ENCODE data around the gene HDLBP. TPM values are rescaled to one million over a fixed set of nuclear protein-coding genes. Genes with fewer than 3 reads are reported as not detected.
"Not testable (repeated sequence)": the region's sequence is repeated elsewhere in the genome, so short reads cannot be mapped to it uniquely, and the experiment has no call there.

The HDLBP gene
- polyA plus RNA-seq, 4 donors: 136 to 394 (median 171) TPM

DNA sequence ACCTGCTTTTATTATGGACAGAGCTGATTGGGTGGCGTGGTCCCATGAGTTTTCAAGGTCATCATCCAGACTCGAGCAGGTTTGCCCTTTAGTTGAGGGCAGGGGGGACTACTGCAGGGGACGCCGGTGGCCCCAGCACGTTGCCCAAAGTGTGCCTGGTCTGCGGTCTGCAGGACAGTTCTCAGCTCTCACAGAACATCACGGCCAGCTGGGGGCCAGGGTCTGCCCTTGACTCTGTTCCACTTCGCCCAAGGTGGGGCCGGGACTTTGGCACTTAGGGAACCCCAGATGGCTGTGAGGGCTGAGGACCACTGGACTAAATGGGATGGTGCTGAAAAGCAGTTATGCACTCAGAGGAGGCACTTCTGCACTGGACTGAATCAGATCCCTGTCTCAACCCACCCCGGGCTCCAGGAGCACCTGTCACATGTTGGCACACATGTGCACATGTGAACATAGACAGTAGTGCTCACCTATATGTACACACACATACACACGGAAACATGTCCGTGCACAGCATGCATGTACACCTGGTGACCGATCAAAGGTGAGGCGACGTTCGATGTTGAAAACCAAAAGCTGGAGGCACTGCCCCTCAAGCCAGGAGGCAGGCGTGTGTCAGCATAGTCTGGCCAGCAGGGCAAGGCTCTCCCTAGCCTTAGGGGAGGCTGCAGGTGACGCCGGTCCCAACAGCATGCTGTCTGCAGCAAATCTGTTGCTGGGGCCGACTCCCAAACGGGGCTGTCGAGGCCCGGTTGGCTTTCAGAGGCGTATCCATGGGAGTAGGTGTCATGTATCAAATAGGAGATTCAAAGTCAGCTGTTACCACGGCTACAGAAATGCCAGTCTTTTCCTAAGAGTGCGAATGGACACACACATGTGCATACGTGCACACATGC, 116.8 kb downstream of the HDLBP start:
- Histone ChIP-seq H3K4me1 (ENCODE audit: control insufficient read depth in 3 of 3, insufficient read depth in 2 of 3, low read depth in 1 of 3, low read length in 2 of 3) (no peaks in the 10 kb centered on the region), H3K36me3 (ENCODE audit: control insufficient read depth in 3 of 3, insufficient read depth in 2 of 3, low read depth in 1 of 3, low read length in 3 of 3) (no peaks in the 10 kb centered on the region), H3K27ac (ENCODE audit: low read depth in 1 of 3, low read length in 2 of 3) (no peak overlapping the region), H3K4me3 (ENCODE audit: low read depth in 1 of 3, low read length in 3 of 3) (no peak overlapping the region), H3K27me3 (ENCODE audit: control insufficient read depth in 3 of 3, insufficient read depth in 3 of 3, low read length in 3 of 3) (no peaks in the 10 kb centered on the region), H3K9me3 (ENCODE audit: control insufficient read depth in 2 of 2, insufficient read depth in 1 of 2, low read depth in 1 of 2, low read length in 1 of 2) (no peaks in the 10 kb centered on the region)
- 48 to 76% (median 61%) methylated on average over 27 of the region's 27 CpGs for WGBS, 3 donors
- DNase-seq: no peak
- no peak for FAIRE-seq

DNA sequence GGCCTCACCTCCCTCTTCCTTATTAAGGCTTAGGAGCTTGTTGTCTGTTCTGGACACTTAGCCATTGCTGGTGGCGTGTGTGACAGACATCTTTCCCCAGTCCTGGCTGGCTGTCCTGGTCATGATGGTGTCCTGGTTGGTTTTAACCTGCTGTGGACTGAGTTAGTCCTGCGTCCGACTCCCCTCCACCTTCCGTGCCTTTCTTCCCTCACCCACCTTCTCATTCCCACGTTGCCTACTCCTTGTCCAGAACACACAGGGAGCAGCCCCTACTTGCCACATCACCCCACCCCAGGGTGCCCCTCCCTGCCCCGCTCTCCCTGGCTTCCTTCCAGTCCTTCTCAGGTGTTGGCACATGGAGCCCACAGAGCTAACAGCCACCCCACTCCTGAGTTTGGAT, 117.5 kb downstream of the HDLBP start:
- no peak overlapping the region for H3K4me3 ChIP-seq (ENCODE audit: low read depth in 1 of 3, low read length in 3 of 3)
- H3K9me3 ChIP-seq (ENCODE audit: control insufficient read depth in 2 of 2, insufficient read depth in 1 of 2, low read depth in 1 of 2, low read length in 1 of 2): no peaks in the 10 kb centered on the region
- FAIRE-seq (no peak), DNase-seq (no peak)
- WGBS, 3 donors: 70 to 82% (median 75%) methylated on average over 6 of the region's 6 CpGs
- H3K27me3 ChIP-seq (ENCODE audit: control insufficient read depth in 3 of 3, insufficient read depth in 3 of 3, low read length in 3 of 3): no peaks in the 10 kb centered on the region
- no peaks in the 10 kb centered on the region for H3K4me1 ChIP-seq (ENCODE audit: control insufficient read depth in 3 of 3, insufficient read depth in 2 of 3, low read depth in 1 of 3, low read length in 2 of 3)
- no peaks in the 10 kb centered on the region for H3K36me3 ChIP-seq (ENCODE audit: control insufficient read depth in 3 of 3, insufficient read depth in 2 of 3, low read depth in 1 of 3, low read length in 3 of 3)
- H3K27ac ChIP-seq (ENCODE audit: low read depth in 1 of 3, low read length in 2 of 3): no peak overlapping the region

DNA sequence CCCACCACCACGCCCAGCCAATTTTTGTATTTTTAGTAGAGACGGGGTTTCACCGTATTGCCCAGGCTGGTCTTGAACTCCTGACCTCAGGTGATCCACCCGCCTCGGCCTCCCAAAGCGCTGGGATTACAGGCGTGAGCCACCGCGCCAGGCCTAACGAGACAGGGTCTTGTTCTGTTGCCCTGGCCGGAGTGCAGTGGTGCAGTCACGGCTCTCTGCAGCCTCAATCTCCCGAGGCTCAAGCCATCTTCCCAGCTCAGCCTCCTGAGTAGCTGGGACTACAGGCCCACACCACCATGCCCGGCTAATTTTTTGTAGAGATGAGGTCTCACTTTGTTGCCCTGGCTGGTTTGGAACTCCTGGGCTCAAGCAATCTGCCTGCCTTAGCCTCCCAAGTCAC, 118.2 kb downstream of the HDLBP start:
- not testable (repeated sequence) for H3K27me3 ChIP-seq (ENCODE audit: control insufficient read depth in 3 of 3, insufficient read depth in 3 of 3, low read length in 3 of 3); DNase-seq; H3K36me3 ChIP-seq (ENCODE audit: control insufficient read depth in 3 of 3, insufficient read depth in 2 of 3, low read depth in 1 of 3, low read length in 3 of 3); H3K27ac ChIP-seq (ENCODE audit: low read depth in 1 of 3, low read length in 2 of 3); H3K4me1 ChIP-seq (ENCODE audit: control insufficient read depth in 3 of 3, insufficient read depth in 2 of 3, low read depth in 1 of 3, low read length in 2 of 3); H3K4me3 ChIP-seq (ENCODE audit: low read depth in 1 of 3, low read length in 3 of 3); FAIRE-seq; H3K9me3 ChIP-seq (ENCODE audit: control insufficient read depth in 2 of 2, insufficient read depth in 1 of 2, low read depth in 1 of 2, low read length in 1 of 2)
- 90 to 96% (median 94%) methylated on average over 14 of the region's 14 CpGs for WGBS, 3 donors

DNA sequence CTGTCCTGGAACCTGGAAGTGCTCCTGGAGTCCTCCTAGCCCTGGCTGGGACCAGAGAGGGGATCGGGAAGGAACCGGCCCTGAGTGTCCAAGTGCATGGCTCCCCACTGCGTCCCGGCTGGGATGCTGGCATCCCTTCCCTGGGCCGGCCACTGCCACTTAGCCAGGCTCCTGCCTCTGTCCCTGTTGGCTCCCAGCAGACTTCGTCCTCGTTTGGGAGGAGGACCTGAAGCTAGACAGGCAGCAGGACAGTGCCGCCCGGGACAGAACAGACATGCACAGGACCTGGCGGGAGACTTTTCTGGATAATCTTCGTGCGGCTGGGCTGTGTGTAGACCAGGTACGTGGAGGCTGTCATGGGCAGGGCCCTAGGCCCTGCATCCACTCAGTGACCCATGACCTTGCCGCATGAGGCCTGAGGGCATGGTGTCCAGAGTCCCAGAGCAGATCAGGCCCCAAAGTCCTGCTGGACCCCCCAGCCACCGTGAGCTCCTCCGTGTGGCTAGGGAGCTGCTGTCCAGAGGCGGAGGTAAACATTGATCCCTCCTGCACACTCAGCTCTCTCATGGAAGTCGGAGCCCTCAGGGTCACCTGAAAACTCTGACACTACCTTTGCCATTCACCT, 119.9 kb downstream of the HDLBP start:
- 82 to 85% (median 85%) methylated on average over 18 of the region's 18 CpGs for WGBS, 3 donors
- Histone ChIP-seq H3K4me1 (ENCODE audit: control insufficient read depth in 3 of 3, insufficient read depth in 2 of 3, low read depth in 1 of 3, low read length in 2 of 3) (no peaks in the 10 kb centered on the region), H3K27me3 (ENCODE audit: control insufficient read depth in 3 of 3, insufficient read depth in 3 of 3, low read length in 3 of 3) (no peaks in the 10 kb centered on the region), H3K27ac (ENCODE audit: low read depth in 1 of 3, low read length in 2 of 3) (no peak overlapping the region), H3K9me3 (ENCODE audit: control insufficient read depth in 2 of 2, insufficient read depth in 1 of 2, low read depth in 1 of 2, low read length in 1 of 2) (no peaks in the 10 kb centered on the region), H3K36me3 (ENCODE audit: control insufficient read depth in 3 of 3, insufficient read depth in 2 of 3, low read depth in 1 of 3, low read length in 3 of 3) (no peaks in the 10 kb centered on the region), H3K4me3 (ENCODE audit: low read depth in 1 of 3, low read length in 3 of 3) (no peak overlapping the region)
- FAIRE-seq: no peak
- DNase-seq: no peak

DNA sequence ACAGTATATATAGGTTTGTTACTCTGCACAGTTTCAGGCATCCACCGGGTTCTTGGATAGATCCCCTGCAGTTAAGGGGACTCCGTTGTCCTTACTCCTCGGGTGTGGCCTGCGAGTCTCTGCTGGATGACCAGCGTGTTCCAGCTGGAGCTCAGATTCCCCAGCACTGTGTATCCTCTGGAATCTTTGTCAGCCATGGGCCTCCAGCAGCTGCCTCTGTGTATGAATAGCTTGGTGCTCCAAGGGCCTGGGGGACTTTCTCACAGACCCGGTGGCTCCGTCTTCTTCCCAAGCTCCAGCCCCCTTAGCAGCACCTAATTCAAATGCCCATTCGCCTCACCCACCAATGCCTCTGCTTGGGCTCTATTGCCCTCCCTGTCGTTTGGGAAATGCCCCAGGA, 120.7 kb downstream of the HDLBP start:
- FAIRE-seq (no peak), DNase-seq (no peak)
- Histone ChIP-seq H3K27me3 (ENCODE audit: control insufficient read depth in 3 of 3, insufficient read depth in 3 of 3, low read length in 3 of 3) (no peaks in the 10 kb centered on the region), H3K4me1 (ENCODE audit: control insufficient read depth in 3 of 3, insufficient read depth in 2 of 3, low read depth in 1 of 3, low read length in 2 of 3) (no peaks in the 10 kb centered on the region), H3K9me3 (ENCODE audit: control insufficient read depth in 2 of 2, insufficient read depth in 1 of 2, low read depth in 1 of 2, low read length in 1 of 2) (no peaks in the 10 kb centered on the region), H3K36me3 (ENCODE audit: control insufficient read depth in 3 of 3, insufficient read depth in 2 of 3, low read depth in 1 of 3, low read length in 3 of 3) (no peaks in the 10 kb centered on the region), H3K4me3 (ENCODE audit: low read depth in 1 of 3, low read length in 3 of 3) (no peak overlapping the region), H3K27ac (ENCODE audit: low read depth in 1 of 3, low read length in 2 of 3) (no peak overlapping the region)
- 73 to 82% (median 75%) methylated on average over 9 of the region's 9 CpGs for WGBS, 3 donors

DNA sequence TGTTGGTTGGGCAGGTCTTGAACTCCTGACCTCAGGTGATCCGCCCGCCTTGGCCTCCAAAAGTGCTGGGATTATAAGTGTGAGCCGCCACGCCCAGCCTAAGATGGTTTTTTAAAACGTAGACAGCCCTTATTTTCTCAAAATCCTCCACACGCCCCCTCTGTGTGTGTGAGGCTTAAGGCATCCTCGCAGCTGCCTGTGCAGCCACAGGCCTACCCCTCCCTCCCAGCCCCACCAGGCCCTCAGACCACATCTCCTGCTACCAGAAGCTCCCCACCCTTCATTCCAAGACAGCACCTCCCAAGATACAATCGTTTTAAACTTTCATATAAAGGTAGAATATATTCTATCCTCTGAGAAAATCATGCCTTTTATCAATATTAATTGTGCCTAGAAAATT, 122.2 kb downstream of the HDLBP start:
- no peaks in the 10 kb centered on the region for H3K27me3 ChIP-seq (ENCODE audit: control insufficient read depth in 3 of 3, insufficient read depth in 3 of 3, low read length in 3 of 3)
- no peak for DNase-seq
- no peak overlapping the region for H3K27ac ChIP-seq (ENCODE audit: low read depth in 1 of 3, low read length in 2 of 3)
- H3K4me3 ChIP-seq (ENCODE audit: low read depth in 1 of 3, low read length in 3 of 3): no peak overlapping the region
- no peaks in the 10 kb centered on the region for H3K4me1 ChIP-seq (ENCODE audit: control insufficient read depth in 3 of 3, insufficient read depth in 2 of 3, low read depth in 1 of 3, low read length in 2 of 3)
- H3K9me3 ChIP-seq (ENCODE audit: control insufficient read depth in 2 of 2, insufficient read depth in 1 of 2, low read depth in 1 of 2, low read length in 1 of 2): no peaks in the 10 kb centered on the region
- H3K36me3 ChIP-seq (ENCODE audit: control insufficient read depth in 3 of 3, insufficient read depth in 2 of 3, low read depth in 1 of 3, low read length in 3 of 3): no peaks in the 10 kb centered on the region
- no peak for FAIRE-seq
- WGBS, 3 donors: 75 to 82% (median 78%) methylated on average over 8 of the region's 8 CpGs

DNA sequence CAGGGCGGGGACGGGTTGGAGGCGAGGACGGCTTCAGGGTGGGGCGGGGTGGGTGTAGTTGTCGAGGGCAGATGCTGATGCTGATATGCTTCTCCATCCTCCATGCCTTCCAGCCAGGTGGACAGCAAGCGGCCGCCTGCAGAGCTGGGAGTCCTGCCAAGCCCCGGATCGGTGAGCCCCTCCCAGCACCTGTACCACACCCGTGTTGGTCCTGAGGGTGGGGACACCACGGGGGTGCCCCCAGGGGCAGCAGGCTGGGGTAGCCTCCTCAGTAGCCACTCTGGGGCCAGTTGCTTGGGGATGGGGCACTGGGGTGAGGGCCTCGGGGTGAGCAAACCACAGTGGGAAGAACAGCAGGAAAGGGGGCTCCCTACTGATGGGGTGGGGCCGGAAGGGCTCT, 124.4 kb downstream of the HDLBP start:
- peak; percentile 19 to 58 for DNase-seq
- FAIRE-seq: no peak
- Histone ChIP-seq H3K27me3 (ENCODE audit: control insufficient read depth in 3 of 3, insufficient read depth in 3 of 3, low read length in 3 of 3) (peaks cover 0 to 3% (median 0%) of the 10 kb centered on the region in 3 donors), H3K27ac (ENCODE audit: low read depth in 1 of 3, low read length in 2 of 3) (no peak overlapping the region), H3K9me3 (ENCODE audit: control insufficient read depth in 2 of 2, insufficient read depth in 1 of 2, low read depth in 1 of 2, low read length in 1 of 2) (no peaks in the 10 kb centered on the region), H3K36me3 (ENCODE audit: control insufficient read depth in 3 of 3, insufficient read depth in 2 of 3, low read depth in 1 of 3, low read length in 3 of 3) (no peaks in the 10 kb centered on the region), H3K4me1 (ENCODE audit: control insufficient read depth in 3 of 3, insufficient read depth in 2 of 3, low read depth in 1 of 3, low read length in 2 of 3) (no peaks in the 10 kb centered on the region), H3K4me3 (ENCODE audit: low read depth in 1 of 3, low read length in 3 of 3) (no peak overlapping the region)
- 16 to 63% (median 45%) methylated on average over 8 to 14 of the region's 14 CpGs for WGBS, 3 donors

DNA sequence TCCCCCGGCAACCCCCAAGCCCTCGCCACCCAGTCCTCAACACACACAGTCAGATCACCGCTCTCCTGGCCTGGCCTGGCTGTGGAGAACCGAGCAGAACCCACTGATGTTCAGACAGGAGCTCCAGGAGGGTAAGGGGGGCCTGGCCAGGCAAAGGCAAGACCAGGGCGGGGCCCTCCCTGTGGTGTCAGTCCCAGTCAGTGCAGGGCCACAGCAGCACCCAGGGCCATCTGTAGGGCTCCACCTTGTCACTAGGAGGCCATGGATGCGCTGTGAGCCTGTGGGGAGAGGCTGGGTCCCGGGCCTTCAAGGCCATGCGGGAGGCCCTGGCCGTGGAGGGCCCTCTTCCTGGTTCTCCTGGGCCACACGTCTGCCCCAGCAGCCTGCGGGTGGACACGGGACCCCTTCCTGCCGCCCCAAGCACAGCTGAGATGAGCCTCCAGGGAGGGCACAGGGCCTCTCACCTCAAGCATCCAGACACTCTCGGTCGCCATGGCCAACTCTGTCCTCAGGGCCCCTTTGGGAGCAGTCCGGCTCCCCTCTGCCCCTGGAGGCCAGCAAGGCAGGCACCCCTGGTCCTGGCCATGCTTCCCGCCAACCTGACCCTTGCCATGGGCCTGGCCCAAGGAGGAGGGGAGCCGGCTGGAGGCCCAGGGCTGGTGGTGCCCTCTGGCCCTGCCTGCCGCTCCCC, 125.0 kb downstream of the HDLBP start:
- WGBS, 3 donors: 75 to 84% (median 75%) methylated on average over 14 to 19 of the region's 19 CpGs
- no peak overlapping the region for H3K27ac ChIP-seq (ENCODE audit: low read depth in 1 of 3, low read length in 2 of 3)
- DNase-seq: no peak

More for the DNA sequence above, 125.0 kb downstream of the HDLBP start:
- Histone ChIP-seq H3K9me3 (ENCODE audit: control insufficient read depth in 2 of 2, insufficient read depth in 1 of 2, low read depth in 1 of 2, low read length in 1 of 2) (no peaks in the 10 kb centered on the region), H3K36me3 (ENCODE audit: control insufficient read depth in 3 of 3, insufficient read depth in 2 of 3, low read depth in 1 of 3, low read length in 3 of 3) (no peaks in the 10 kb centered on the region), H3K4me1 (ENCODE audit: control insufficient read depth in 3 of 3, insufficient read depth in 2 of 3, low read depth in 1 of 3, low read length in 2 of 3) (no peaks in the 10 kb centered on the region), H3K27me3 (ENCODE audit: control insufficient read depth in 3 of 3, insufficient read depth in 3 of 3, low read length in 3 of 3) (peaks cover 0 to 3% (median 0%) of the 10 kb centered on the region in 3 donors), H3K4me3 (ENCODE audit: low read depth in 1 of 3, low read length in 3 of 3) (no peak overlapping the region)
- FAIRE-seq: no peak

Measured in small intestine (tissue), 7 donors.